ENCODE results near the gene CTBP2.
"Not testable (repeated sequence)": the region's sequence is repeated elsewhere in the genome, so short reads cannot be mapped to it uniquely, and the experiment has no call there.

Gene CTBP2

GRCh38 chr10:125171402-125172306 lies 11.3 kb upstream of the CTBP2 start:
- TF ChIP-seq POLR2A (IDR thresholded peaks at IDR 0.05; ENCODE audit: low read depth, low read length), result no peak
- FAIRE-seq (no peak), DNase-seq (ENCODE audit: insufficient read length, low spot score) (no peak)

GRCh38 chr10:125169915-125170314 lies 9.6 kb upstream of the CTBP2 start:
- FAIRE-seq, result no peak
- no peak for TF ChIP-seq POLR2A (IDR thresholded peaks at IDR 0.05; ENCODE audit: low read depth, low read length)
- no peak for DNase-seq (ENCODE audit: insufficient read length, low spot score)

GRCh38 chr10:125169279-125169678 lies 8.9 kb upstream of the CTBP2 start:
- no peak for FAIRE-seq
- no peak for DNase-seq (ENCODE audit: insufficient read length, low spot score)
- no peak for TF ChIP-seq POLR2A (IDR thresholded peaks at IDR 0.05; ENCODE audit: low read depth, low read length)

- no peak for TF ChIP-seq POLR2A (IDR thresholded peaks at IDR 0.05; ENCODE audit: low read depth, low read length)
- DNase-seq (ENCODE audit: insufficient read length, low spot score) (no peak), FAIRE-seq (no peak)
Measured at GRCh38 chr10:125166658-125167057, 6.3 kb upstream of the CTBP2 start.

- TF ChIP-seq POLR2A (IDR thresholded peaks at IDR 0.05; ENCODE audit: low read depth, low read length), result no peak
- no peak for FAIRE-seq
Measured at GRCh38 chr10:125165584-125166573, 5.5 kb upstream of the CTBP2 start.

GRCh38 chr10:125164421-125164820 lies 4.1 kb upstream of the CTBP2 start:
- no peak for TF ChIP-seq POLR2A (IDR thresholded peaks at IDR 0.05; ENCODE audit: low read depth, low read length)

More at GRCh38 chr10:125165584-125166573, 5.5 kb upstream of the CTBP2 start:
- DNase-seq (ENCODE audit: insufficient read length, low spot score), result no peak

GRCh38 chr10:125163803-125164202 lies 3.4 kb upstream of the CTBP2 start:
- DNase-seq (ENCODE audit: insufficient read length, low spot score) (no peak), FAIRE-seq (no peak)
- no peak for TF ChIP-seq POLR2A (IDR thresholded peaks at IDR 0.05; ENCODE audit: low read depth, low read length)

More at GRCh38 chr10:125164421-125164820, 4.1 kb upstream of the CTBP2 start:
- DNase-seq (ENCODE audit: insufficient read length, low spot score) (no peak), FAIRE-seq (no peak)

- not testable (repeated sequence) for FAIRE-seq; DNase-seq (ENCODE audit: insufficient read length, low spot score)
Measured at GRCh38 chr10:125163312-125163711, 2.9 kb upstream of the CTBP2 start.

GRCh38 chr10:125162120-125162931 lies 2.0 kb upstream of the CTBP2 start:
- no peak for FAIRE-seq
- no peak for DNase-seq (ENCODE audit: insufficient read length, low spot score)
- no peak for TF ChIP-seq POLR2A (IDR thresholded peaks at IDR 0.05; ENCODE audit: low read depth, low read length)

- no peak for TF ChIP-seq POLR2A (IDR thresholded peaks at IDR 0.05; ENCODE audit: low read depth, low read length)
- no peak for DNase-seq (ENCODE audit: insufficient read length, low spot score)
- FAIRE-seq, result no peak
Measured at GRCh38 chr10:125161707-125162119, 1.4 kb upstream of the CTBP2 start.

- DNase-seq (ENCODE audit: insufficient read length, low spot score) (peak; percentile 84), FAIRE-seq (no peak)
- 0 out of 2 replicates have a peak, but pooled peaks have one; percentile 6 for TF ChIP-seq POLR2A (IDR thresholded peaks at IDR 0.05; ENCODE audit: low read depth, low read length)
Measured at GRCh38 chr10:125160856-125161706, 718 bp upstream of the CTBP2 start.

- peak; percentile 30 for DNase-seq (ENCODE audit: insufficient read length, low spot score)
- TF ChIP-seq POLR2A (IDR thresholded peaks at IDR 0.05; ENCODE audit: low read depth, low read length), result no peak
- FAIRE-seq, result no peak
Measured at GRCh38 chr10:125159486-125159931, 854 bp downstream of the CTBP2 start.

Data from H54 (cell line).